ENCODE data around the gene PRKAA2.

DNA sequence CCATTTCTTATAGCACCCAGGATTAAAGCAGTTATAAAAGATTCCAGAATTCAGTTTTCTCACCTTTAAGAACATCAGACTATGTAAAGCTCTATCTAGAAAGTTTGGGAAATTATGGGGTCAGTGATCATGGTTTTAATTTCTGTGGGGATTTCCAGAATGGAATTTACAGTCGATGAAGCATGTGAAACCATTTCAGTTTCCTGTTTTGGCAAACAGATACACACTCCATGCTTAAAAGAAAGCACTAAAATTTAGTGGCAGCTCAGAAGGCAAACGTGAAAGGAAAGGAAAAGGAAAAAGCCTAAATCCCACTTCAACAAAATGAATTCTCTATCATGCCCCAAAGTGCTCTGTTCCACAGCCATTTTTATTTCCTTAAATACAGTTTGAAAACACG is 113.7 kb downstream of the PRKAA2 start:
- TF ChIP-seq EZH2 (IDR thresholded peaks at IDR 0.05) (no peak), POLR2AphosphoS5 (IDR thresholded peaks at IDR 0.05; ENCODE audit: borderline replicate concordance, low read depth, low read length) (no peak), FOXP2 (optimal IDR thresholded peaks at IDR 0.05; ENCODE audit: control extremely low read depth, extremely low read length, insufficient read depth) (no peak)

Data from SK-N-MC (cell line).